ENCODE data around the gene MYL10.
"Not testable (repeated sequence)": the region's sequence is repeated elsewhere in the genome, so short reads cannot be mapped to it uniquely, and the experiment has no call there.

The MYL10 gene

DNA sequence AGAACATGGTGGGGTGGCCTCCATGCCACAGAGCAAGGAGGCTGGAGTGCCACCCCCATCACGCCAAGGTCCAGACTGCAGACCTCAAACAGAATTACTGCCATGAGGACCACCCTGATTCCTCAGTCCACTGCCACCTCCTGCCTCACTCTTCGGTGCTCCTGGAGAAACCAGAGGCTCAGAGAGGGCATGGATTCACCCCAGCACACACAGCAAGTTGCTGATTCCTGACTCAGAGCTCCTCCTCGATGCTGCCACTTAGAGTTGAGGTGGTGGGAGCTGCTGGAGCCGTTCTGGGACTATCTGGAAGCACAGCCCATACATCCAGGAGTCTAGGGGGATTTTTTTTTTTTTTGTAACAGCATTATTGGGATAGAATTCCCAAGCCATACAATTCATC, 22.0 kb upstream of the MYL10 start:
- DNase-seq (ENCODE audit: low read depth) = no peak

DNA sequence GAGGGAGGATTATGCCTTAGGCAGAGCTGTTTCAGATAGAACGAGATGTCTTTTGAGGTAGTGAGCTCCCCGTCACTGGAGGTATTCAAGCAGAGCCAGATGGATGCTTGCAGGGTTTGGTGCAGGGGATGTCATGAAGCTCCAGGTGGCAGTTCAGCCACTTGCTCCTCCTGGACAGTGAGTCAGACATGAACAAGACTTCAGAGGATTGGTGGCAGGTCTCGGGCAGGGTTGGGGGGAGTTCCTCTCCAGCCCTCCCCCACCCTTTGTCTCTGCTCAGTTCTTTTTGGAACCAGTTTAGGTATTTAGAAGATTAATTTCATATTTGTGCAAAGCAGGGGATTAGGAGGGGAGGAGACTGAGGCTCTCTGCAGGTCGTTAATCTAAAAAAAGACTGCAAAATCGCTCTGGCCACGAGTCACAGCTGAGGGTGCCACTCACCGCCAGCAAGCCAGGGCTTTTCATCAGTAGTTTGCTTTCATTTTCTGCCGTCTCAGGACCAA, 21.5 kb upstream of the MYL10 start:
- no peak for DNase-seq (ENCODE audit: low read depth)

DNA sequence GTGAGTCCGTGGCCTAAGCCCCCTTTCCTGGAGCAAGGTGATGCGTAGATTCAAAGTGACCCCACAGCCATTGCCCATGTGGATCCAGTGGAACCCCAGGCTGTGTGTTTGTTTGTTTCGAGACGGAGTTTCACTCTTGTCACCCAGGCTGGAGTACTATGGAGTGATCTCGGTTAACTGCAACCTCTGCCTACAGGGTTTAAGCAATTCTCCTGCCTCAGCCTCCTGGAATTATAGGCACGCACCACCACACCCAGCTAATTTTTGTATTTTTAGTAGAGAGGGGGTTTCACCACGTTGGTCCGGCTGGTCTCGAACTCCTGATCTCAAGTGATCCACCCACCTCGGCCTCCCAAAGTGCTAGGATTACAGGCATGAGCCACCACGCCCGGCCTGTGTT, 18.8 kb upstream of the MYL10 start:
- not testable (repeated sequence) for DNase-seq (ENCODE audit: low read depth)

DNA sequence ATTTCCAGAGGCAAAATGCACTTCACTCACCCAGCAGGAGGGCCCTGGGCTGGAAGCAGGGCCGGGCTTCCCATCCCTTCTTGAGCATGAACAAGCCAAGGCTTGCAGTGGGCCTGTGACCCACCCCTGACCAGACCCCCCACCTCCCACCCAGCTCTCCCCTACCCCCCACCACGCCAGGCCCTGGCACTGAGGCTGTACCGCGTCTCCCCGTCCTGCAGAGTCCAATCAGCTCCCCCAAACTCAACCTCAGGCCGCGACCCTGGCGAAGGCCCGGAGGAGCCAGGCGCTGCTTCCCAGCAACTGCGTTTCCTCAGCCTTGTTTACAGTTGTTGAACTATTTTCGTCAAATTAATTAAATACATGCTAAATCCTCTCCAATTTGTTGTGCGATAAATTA, 16.9 kb upstream of the MYL10 start:
- DNase-seq (ENCODE audit: low read depth) = no peak

DNA sequence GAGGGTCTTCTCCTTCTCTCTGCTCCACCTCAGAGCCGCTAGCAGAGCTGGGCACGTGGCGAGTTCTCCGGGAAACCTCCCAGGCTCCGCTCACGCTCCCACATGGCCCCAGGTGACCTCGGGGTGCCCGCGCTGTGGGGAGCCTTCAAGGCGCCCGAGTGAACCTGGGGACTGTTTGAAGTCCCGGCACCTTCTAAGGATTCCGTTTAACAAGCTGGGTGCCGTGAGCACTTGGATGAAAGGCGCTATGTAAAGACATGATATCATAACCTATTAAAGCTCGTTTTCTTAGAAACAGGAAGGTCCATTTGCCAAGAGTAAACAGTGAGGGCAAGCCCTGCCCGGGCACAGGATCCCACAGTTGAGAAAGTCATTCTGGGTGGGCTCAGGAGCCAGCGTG, 15.8 kb upstream of the MYL10 start:
- DNase-seq (ENCODE audit: low read depth) = no peak

DNA sequence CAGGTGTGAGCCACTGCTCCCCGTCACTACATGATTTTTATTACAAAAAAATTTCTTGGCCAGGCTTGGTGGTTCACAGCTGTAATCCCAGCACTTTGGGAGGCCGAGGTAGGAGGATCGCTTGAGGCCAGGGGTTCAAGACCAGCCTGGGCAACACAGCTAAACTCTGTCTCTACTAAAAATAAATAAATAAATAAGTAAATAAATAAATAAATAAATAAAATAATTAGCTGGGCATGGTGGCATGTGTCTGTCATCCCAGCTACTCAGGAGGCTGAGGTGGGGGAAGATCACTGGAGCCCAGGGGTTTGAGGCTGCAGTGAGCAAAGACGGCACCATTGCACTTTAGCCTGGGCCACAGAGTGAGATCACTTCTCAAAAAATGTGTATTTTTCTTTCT, 10.0 kb upstream of the MYL10 start:
- DNase-seq (ENCODE audit: low read depth) = not testable (repeated sequence)

DNA sequence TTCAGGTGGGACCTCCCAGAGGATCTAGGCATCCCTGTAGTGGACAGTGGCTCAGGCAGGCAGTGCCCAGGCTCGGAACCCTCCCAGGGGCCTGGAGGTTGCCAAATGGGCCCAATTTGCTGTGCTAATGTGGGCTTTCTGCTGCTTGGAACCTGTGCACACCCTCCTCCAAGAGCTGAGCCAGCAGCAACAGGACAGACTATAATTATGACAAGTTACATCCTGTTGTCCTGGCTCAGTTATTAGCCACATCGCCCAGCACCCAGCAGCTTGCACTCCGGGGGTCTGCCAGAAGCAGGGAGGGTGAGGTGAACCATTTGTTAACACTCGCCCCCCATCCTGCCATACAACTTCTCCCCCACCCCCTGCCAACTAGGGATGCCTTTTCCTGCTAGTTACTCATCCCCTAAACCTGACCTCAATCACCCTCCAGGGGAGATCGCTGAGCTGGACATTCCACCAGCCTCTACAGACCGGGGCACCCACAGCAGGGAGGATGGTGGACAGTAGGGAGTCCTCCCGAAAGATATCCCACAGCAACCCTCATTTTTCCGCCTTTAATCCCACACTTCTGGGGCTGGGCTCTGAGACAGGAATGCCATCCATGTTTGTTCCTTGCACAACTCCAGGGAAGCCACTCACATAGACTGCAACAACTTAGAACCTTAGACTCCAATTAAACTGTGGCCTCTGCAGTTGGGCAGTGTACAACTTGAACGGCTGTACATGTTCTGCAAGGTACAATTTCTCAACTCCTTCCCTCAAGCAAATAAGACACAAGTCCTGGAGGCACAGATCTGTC, 7.9 kb upstream of the MYL10 start:
- DNase-seq (ENCODE audit: low read depth) = no peak

DNA sequence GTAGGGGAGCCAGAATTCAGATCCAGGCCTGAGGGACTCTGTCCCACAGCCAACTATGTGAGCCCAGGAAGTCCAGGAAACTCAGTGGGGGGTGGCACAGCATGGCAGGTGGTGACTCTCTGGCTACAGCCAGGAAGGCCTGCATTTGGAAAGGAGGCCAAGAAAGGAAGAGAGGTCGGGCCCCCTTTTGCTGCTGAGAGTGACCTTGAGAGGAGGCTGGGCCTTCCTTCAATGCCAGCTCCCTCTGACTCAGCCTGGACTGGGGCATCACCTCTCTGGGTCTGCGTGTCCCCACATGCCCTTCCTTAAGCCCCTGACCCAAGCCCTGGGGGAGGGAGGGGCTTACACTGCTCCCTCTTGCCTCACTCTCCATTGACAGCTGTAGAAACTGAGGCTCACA, 6.4 kb upstream of the MYL10 start:
- no peak for DNase-seq (ENCODE audit: low read depth)

DNA sequence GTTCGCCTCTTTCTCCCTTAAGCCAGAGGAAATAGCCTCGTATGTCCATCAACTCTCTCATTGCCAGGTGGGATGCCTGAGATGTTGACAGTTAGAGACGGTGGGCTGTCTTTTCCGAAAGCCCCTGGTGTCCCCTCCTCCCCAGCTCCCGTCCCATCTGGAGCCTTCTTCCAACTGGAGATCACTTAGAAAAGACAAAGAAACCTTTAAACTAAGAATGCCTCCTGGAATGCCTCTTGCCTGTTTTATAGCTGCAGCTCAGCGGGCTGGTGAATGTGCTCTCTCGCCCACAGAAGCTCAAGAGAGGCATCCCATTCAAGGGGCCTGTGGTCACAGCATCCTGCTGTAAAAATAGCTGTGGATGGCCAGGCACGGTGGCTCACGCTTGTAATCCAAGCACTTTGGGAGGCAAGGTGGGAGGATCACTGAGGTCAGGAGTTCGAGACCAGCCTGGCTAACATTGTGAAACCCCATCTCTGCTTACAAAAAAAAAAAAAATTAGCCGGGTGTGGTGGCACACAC, 5.2 kb upstream of the MYL10 start:
- DNase-seq (ENCODE audit: low read depth) = no peak

DNA sequence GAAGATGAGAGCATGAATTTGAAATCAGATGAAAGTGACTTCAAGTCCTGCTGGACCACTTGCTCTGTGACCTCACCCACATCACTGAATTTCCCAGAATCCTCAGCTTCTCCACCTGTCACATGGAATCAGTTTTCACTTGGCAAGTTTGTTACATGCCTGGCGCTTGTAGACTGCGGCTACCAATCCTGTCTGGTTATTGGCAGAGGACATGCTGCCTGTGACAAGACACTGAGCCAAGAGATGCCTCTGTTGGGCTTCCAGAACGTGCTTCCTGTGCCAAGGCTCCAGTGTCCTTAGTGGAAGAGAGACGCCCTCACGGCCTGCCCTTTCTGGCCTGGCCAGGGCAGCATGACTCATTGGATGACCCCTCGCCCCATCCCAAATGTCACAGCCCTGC, 4.4 kb upstream of the MYL10 start:
- no peak for DNase-seq (ENCODE audit: low read depth)

DNA sequence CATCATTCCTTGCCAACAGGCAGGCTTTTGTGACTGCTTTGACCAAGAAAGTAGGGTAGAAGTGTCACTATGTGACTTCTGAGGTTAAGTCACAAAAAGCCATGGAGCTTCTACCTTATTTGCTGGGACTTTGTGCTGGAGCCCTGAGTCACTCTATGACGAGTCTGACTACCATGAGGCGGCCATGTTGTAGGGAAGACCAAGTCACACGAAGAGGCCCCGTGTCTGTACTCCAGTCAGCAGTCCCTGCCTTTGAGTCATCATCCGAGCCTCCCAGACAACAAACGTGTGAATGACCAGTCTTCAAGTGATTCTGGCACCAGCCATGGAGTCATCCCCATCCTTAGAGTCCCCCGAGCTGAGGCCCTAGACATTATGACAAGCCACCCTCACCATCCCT, 3.5 kb upstream of the MYL10 start:
- no peak for DNase-seq (ENCODE audit: low read depth)

DNA sequence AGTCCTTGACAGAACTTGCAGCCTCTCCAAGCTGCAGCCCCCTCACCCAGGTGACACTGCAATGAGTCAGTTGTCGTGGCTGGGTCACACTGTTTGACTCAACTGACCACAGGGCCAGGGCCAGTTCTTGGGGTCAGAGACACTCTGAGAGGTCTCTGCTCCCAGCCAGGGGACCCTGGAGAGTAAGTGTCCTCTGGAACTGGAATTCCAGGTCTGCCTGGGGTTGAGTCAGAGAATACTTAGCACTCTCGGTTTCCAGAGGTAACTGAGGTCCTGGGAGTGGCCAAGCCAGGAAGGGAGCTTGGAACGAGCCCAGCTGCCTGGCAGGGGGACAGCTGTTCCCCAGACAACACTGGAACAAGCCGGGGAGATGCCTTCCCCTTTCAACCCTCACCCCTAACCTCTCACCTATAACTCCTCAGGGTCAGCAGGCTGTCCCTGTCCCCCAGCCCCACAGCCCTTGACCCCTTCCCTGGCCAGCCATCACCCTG, 2.2 kb upstream of the MYL10 start:
- DNase-seq (ENCODE audit: low read depth) = no peak

DNA sequence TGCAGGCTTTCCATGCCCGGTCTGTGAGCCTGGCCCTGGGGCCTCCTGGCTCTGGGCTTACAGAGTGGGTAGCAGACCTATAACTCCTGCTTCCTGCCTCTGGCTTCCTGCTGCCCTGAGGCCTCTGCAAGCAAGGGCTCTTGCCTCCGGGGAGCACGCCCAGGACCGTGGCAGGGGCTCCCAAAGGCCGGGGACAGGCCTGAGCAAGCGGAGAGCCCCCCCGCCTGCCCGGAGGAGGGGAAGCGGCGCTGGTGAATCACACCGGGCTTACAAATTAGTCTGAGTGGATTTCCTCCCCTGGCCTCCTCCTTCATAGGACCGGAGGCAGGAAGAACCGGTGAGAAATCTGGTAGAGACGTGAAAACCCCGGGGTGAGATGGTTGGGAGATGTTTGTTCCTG, 1.5 kb upstream of the MYL10 start:
- no peak for DNase-seq (ENCODE audit: low read depth)

DNA sequence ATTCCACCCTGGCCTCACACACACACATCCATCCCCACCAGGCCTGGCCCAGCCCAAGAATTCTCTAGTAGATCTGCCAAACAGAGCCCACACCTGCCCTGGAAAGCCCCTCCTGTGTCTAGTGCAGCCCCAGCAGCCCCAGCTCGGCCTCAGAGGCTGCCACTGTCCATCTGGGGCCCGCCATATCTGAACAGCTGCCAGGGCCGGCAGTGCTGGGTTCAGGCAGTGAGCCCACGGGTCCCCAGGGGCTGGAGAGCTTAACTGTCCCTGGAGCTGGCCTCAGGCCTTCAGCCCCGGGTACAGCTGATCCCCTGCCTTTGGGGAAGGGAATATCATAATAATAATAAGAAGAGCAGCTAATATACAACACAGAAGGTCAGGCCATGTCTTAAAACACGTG, 574 bp downstream of the MYL10 start:
- no peak for DNase-seq (ENCODE audit: low read depth)

DNA sequence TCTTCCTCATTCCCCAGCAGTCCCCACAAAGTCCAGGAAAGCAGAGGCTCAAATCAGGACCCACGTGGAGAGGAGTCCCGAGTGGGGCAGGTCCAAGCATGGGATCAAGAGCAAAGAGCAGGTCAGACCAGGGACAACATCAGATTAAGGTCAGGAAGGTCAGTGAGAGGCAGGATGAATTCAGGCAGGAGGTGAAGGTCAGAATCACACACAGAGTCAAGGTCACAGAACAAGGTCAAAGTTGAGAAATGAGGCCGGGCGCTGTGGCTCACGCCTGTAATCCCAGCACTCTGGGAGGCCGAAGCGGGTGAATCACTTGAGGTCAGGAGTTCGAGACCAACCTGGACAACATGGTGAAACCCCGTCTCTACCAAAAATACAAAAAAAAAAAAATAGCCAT, 2.3 kb downstream of the MYL10 start:
- no peak for DNase-seq (ENCODE audit: low read depth)

DNA sequence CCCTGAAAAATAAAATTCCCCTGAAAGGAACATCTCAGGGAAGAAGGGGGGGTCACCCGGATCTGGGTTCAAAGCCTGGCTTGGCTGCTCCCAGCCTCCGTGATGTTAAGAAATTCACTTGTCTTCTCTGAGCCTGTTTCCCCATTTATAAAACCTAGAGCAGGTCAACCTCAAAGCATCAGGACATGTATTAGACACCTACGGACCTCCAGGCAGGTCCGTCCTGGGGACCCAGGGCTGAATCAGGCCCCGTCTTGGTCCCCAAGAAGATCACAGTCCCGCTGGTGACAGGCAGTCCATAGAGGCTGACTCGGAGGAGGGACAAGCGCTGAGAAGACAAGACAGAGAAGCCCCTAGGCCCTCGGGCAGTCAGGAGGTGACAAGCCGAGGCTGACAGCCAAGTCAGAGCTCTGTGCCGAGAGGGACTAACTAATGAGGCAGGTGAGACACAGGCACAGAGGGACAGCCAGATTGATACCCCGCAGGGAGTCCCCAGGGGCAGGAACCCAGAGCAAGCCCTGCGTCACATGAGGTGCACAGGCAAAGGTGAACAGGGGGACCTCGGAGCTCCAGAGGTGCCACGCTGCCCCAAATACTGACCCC, 2.9 kb downstream of the MYL10 start:
- no peak for DNase-seq (ENCODE audit: low read depth)

DNA sequence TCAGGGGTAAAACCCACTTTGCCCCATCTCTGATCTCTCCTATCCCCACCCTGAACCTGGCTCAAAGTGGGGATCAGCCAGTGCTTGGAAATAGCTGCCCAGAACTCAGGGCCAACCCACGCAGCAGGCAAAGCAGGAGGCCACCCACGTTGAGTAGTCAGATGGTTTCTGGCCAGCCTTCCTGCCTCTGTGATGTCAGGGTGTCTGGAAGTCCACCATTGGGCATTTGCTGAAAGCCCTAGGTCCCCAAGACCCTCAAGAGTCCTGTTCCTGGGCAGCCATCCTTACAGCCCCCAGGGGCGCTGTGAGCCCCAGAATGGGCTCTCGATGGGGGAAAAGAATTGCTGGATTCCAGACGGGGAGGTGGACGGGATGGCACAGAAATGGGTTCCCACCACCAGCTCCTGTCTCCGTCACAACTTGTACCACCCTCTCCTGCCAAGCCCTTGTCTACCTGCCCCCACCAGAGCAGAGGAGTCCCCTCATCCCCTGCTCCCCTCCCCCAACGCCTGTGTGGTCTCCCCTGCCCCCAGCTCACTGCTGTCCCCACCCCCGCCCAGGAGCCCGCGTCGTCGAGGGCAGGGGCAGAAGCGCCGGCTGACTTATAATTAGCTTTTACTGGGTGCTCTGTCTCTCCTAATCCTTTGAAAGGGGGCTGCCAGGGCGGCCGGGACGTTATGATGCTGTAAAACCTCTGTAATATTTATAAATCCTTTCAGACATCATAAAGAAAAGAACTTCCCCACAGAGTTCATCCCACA, 3.9 kb downstream of the MYL10 start:
- no peak for DNase-seq (ENCODE audit: low read depth)

DNA sequence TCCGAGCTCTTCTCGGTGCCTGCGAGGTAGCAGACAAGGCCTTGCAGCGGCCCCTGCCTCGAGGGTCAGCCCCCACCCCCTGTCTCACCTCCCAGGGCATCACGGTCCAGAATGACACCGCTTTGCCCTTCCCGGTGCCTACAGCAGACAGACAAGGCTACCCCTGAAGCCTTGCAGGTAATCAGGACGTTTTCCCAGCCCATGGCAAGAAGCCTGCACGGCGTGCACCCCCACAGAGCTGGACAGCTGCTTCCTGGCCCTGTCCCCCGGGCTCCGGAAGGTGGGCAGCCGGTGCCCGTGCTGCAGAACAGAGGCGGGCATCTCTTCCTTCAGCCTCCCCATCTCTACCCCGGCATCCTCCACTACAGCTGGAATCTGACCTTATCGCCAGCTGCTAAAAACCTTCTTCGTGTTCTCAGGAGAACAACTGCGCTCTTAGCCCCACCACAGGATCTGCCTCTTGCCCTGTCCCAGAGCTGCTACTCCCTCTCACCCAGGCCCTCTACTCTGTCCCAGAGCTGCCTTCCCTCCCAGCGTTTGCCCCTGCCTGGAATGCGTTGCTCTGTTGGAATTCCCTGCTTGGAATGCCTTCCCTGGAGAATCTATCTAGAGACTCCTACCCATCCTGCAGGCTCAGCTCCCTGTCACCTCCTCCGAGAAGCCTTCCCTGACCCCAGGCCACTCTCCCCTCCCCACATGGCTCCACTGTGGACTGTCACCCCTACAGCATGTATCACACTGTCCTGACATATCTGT, 4.7 kb downstream of the MYL10 start:
- no peak for DNase-seq (ENCODE audit: low read depth)

DNA sequence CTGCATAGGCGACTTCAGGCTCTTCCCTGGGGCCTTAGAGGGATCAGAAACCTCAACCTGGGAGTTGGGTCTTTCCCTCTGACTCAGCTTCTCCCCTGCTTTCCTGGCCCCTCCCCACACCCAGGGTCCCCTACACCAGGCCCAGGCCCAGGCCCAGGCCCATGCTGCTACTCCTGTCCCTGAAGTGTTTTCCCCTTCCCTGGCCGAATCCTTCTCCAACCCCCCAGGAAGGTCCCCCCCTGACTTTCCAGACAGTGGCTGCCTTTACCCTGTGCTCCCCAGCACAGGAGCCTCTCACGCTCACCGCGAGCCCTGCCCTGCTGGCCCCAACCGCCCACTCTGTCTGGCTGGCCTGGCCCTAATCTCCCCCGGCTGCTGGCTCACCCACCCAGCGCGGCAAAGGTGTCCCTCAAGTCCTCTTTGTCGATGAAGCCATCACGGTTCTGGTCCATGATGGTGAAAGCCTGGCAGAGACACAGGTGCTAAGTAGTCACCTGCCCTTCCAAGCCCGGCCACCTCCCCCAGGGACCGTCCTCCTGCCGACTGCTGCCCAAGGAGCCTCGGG, 6.4 kb downstream of the MYL10 start:
- no peak for DNase-seq (ENCODE audit: low read depth)

DNA sequence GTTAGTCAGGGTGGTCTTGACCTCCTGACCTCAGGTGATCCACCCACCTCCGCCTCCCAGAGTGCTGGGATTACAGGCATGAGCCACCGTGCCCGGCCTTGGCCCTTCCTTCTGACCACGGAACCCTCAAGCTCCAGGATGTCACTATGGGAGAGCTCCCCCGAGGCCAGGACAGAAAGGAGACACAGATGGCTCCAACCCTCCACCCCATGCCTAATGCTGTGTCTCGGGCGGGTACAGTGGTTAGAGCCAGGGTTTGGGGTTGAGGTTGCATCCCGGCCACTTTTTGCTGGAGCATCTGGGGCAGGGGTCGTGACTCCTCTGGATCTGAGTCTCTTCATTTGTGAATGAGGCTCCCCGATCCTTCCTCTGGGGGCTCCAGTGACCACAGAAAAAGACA, 8.1 kb downstream of the MYL10 start:
- DNase-seq (ENCODE audit: low read depth) = no peak

DNA sequence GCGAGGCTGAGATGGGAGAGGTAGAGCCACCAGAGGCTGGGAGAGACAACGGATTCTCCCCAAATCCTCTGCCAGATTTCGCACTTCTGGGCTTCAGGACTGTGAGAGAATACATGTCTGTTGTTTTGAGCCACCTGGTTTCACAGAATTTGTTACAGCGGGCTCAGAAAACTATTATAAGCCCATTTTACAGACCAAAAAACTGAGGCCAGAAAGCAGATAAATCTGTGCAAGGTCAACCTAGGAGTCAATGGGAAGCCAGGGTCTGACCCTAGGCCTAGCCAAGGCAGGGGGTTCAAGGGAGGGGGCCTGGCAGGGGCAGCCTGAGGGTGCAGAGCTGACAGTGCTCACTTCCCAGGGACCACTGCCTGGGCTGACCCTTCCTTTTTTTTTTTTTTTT, 8.7 kb downstream of the MYL10 start:
- DNase-seq (ENCODE audit: low read depth) = no peak

DNA sequence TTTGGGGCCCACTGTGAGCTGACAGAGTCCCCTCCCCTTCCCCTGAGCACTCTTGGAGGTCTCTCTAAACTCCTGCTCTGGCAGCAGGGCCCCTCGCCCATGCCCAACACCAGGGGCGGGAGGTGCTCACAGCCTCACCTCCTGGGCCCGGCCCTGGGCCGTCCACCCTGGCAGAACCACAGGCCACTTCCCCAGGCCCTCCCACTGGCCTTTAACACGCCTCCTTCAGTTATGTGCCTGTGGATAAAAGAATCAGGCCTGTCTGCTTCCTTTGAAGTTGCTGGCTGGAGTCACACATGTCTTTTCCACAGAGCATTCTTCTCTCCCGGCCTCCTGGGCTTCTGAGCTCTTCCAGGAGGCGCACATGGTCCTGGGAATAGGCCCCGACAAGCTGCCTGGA, 10.2 kb downstream of the MYL10 start:
- no peak for DNase-seq (ENCODE audit: low read depth)
